Esophagus muscularis mucosa (tissue), 4 donors: ENCODE results near the gene CMTM4. TPM values are rescaled to one million over a fixed set of nuclear protein-coding genes. Genes with fewer than 3 reads are reported as not detected.

Source experiments
- DNase-seq: peaks from one replicate; pipeline ENCODE4 v3.0.0-alpha.2; 2017; ENCODE audit errors: extremely low spot score
- H3K27ac ChIP-seq, 4 donors: fragments of 200-600 bp; sonication (generic); replicated peaks in 1 of 4; 1 replicate in 3 of 4; 2 replicates in 1 of 4; pipeline ENCODE4 v1.5.1; 2016 to 2019; ENCODE audit warnings: mild to moderate bottlenecking in 1 of 4
- H3K27me3 ChIP-seq, 4 donors: fragments of 200-600 bp; sonication (generic); one replicate each; pipeline versions ENCODE4 v1.5.1 to v1.6.0; 2016 to 2019
- H3K36me3 ChIP-seq, 4 donors: fragments of 200-600 bp; sonication (generic); one replicate each; pipeline ENCODE4 v1.5.1; 2016 to 2019
- H3K4me1 ChIP-seq, 4 donors: fragments of 200-600 bp; sonication (generic); one replicate each; pipeline ENCODE4 v1.5.1; 2016 to 2019
- H3K4me3 ChIP-seq, 4 donors: fragments of 200-600 bp; sonication (generic); 1 replicate in 2 of 4; 2 replicates in 2 of 4; pipeline ENCODE4 v1.5.1; 2016 to 2019; ENCODE audit warnings: mild to moderate bottlenecking in 4 of 4, moderate library complexity in 1 of 4
- H3K9me3 ChIP-seq, 4 donors: fragments of 200-600 bp; sonication (generic); 1 replicate in 3 of 4; 2 replicates in 1 of 4; pipeline ENCODE4 v1.5.1; 2016 to 2019
- CTCF ChIP-seq, 3 experiments: fragments of 200-600 bp in 2 of 3; fragments of 450-650 bp in 1 of 3; sonication (generic) in 2 of 3; IDR thresholded peaks; one replicate each; pipeline ENCODE4 v1.5.1; 2017 to 2019; ENCODE audit warnings: antibody characterized with exemption in 3 of 3, mild to moderate bottlenecking in 2 of 3, moderate library complexity in 1 of 3
- EP300 ChIP-seq: sonication (generic); formaldehyde crosslinking; IDR thresholded peaks from one replicate; pipeline ENCODE4 v1.6.1; 2017; ENCODE audit warnings: antibody characterized with exemption
- POLR2A ChIP-seq: fragments of 450-650 bp; IDR thresholded peaks from one replicate; pipeline ENCODE4 v1.6.1; 2017; ENCODE audit warnings: antibody characterized with exemption, moderate library complexity, mild to moderate bottlenecking, low read depth
- POLR2AphosphoS5 ChIP-seq, 2 donors: sonication (generic); formaldehyde crosslinking; IDR thresholded peaks; one replicate each; pipeline ENCODE4 v1.6.1; 2017; ENCODE audit warnings: antibody characterized with exemption in 2 of 2
- WGBS: methylation state at CpG from one replicate; pipeline ENCODE4 v1.1.5; 2018; 5-methylcytosine and 5-hydroxymethylcytosine counted together
- intact Hi-C: fragments of 100-400 bp; cut with DNase I; formaldehyde crosslinking; loops from one replicate; pipeline ENCODE4 v1.15.1; 2023
- total RNA-seq, 4 donors: library from RNA; depleted of rRNA; stranded (reverse); fragments of >200 nt; gene quantifications; one replicate each; pipeline versions ENCODE4 v1.1.0 to v1.2.1, GENCODE V29; 2016

The CMTM4 gene
- total RNA-seq, 4 donors from 2014 or later = 9.8 to 19.8 (median 15.0) TPM

GRCh38 chr16:66622863-66623262 is 73.7 kb downstream of the CMTM4 start:
- peaks cover 0 to 27% (median 15%) of the 10 kb centered on the region in 4 donors for H3K36me3 ChIP-seq
- intact Hi-C loops = no loop called here
- no peak overlapping the region for H3K4me3 ChIP-seq
- H3K27ac ChIP-seq = no peak overlapping the region
- DNase-seq = no peak
- no peaks in the 10 kb centered on the region for H3K27me3 ChIP-seq
- 84% methylated on average over 3 of the region's 3 CpGs for WGBS
- H3K9me3 ChIP-seq = no peaks in the 10 kb centered on the region
- TF ChIP-seq CTCF (IDR thresholded peaks at IDR 0.05) (no peak), POLR2AphosphoS5 (IDR thresholded peaks at IDR 0.05) (no peak), POLR2A (no peak), EP300 (no peak)
- H3K4me1 ChIP-seq = peaks cover 6 to 17% (median 11%) of the 10 kb centered on the region in 4 donors

GRCh38 chr16:66621973-66622372 is 74.6 kb downstream of the CMTM4 start:
- no peaks in the 10 kb centered on the region for H3K27me3 ChIP-seq
- H3K4me1 ChIP-seq = peaks cover 6 to 17% (median 12%) of the 10 kb centered on the region in 4 donors
- no peak for TF ChIP-seq CTCF (IDR thresholded peaks at IDR 0.05)
- intact Hi-C loops = no loop called here
- no peak for DNase-seq
- no peak overlapping the region for H3K27ac ChIP-seq
- H3K36me3 ChIP-seq = peaks cover 0 to 27% (median 15%) of the 10 kb centered on the region in 4 donors
- H3K4me3 ChIP-seq = no peak overlapping the region
- H3K9me3 ChIP-seq = no peaks in the 10 kb centered on the region
- WGBS = 91% methylated on average over 14 of the region's 14 CpGs

GRCh38 chr16:66620429-66620795 is 76.1 kb downstream of the CMTM4 start:
- Histone ChIP-seq H3K9me3 (no peaks in the 10 kb centered on the region), H3K27me3 (no peaks in the 10 kb centered on the region), H3K27ac (no peak overlapping the region), H3K4me1 (peaks cover 6 to 17% (median 12%) of the 10 kb centered on the region in 4 donors), H3K4me3 (no peak overlapping the region), H3K36me3 (peaks cover 2 to 30% (median 15%) of the 10 kb centered on the region in 4 donors)
- intact Hi-C loops = no loop called here
- DNase-seq = no peak
- WGBS = 88% methylated on average over 8 of the region's 8 CpGs
- TF ChIP-seq POLR2AphosphoS5 (IDR thresholded peaks at IDR 0.05) = no peak
- TF ChIP-seq EP300 = no peak
- TF ChIP-seq POLR2A = no peak
- no peak for TF ChIP-seq CTCF (IDR thresholded peaks at IDR 0.05)

GRCh38 chr16:66619534-66620428 is 76.8 kb downstream of the CMTM4 start:
- no peak for DNase-seq
- WGBS = 82% methylated on average over 12 of the region's 12 CpGs
- H3K4me1 ChIP-seq = peaks cover 6 to 17% (median 12%) of the 10 kb centered on the region in 4 donors
- no peak for TF ChIP-seq CTCF (IDR thresholded peaks at IDR 0.05)
- no peak for TF ChIP-seq POLR2AphosphoS5 (IDR thresholded peaks at IDR 0.05)
- no peak for TF ChIP-seq EP300
- no peak for TF ChIP-seq POLR2A
- no peaks in the 10 kb centered on the region for H3K27me3 ChIP-seq
- no peak overlapping the region for H3K27ac ChIP-seq
- H3K9me3 ChIP-seq = no peaks in the 10 kb centered on the region
- H3K4me3 ChIP-seq = no peak overlapping the region
- H3K36me3 ChIP-seq = peaks cover 3 to 34% (median 15%) of the 10 kb centered on the region in 4 donors
- intact Hi-C loops = no loop called here
